Esophagus muscularis mucosa (tissue), 4 donors: Measurements from ENCODE around the gene PIEZO1. TPM values are rescaled to one million over a fixed set of nuclear protein-coding genes. Genes with fewer than 3 reads are reported as not detected.

Source experiments
- DNase-seq: peaks from one replicate; pipeline ENCODE4 v3.0.0-alpha.2; 2017; ENCODE audit errors: extremely low spot score
- H3K27ac ChIP-seq, 4 donors: fragments of 200-600 bp; sonication (generic); replicated peaks in 1 of 4; 1 replicate in 3 of 4; 2 replicates in 1 of 4; pipeline ENCODE4 v1.5.1; 2016 to 2019; ENCODE audit warnings: mild to moderate bottlenecking in 1 of 4
- H3K27me3 ChIP-seq, 4 donors: fragments of 200-600 bp; sonication (generic); one replicate each; pipeline versions ENCODE4 v1.5.1 to v1.6.0; 2016 to 2019
- H3K36me3 ChIP-seq, 4 donors: fragments of 200-600 bp; sonication (generic); one replicate each; pipeline ENCODE4 v1.5.1; 2016 to 2019
- H3K4me1 ChIP-seq, 4 donors: fragments of 200-600 bp; sonication (generic); one replicate each; pipeline ENCODE4 v1.5.1; 2016 to 2019
- H3K4me3 ChIP-seq, 4 donors: fragments of 200-600 bp; sonication (generic); 1 replicate in 2 of 4; 2 replicates in 2 of 4; pipeline ENCODE4 v1.5.1; 2016 to 2019; ENCODE audit warnings: mild to moderate bottlenecking in 4 of 4, moderate library complexity in 1 of 4
- H3K9me3 ChIP-seq, 4 donors: fragments of 200-600 bp; sonication (generic); 1 replicate in 3 of 4; 2 replicates in 1 of 4; pipeline ENCODE4 v1.5.1; 2016 to 2019
- EP300 ChIP-seq: sonication (generic); formaldehyde crosslinking; IDR thresholded peaks from one replicate; pipeline ENCODE4 v1.6.1; 2017; ENCODE audit warnings: antibody characterized with exemption
- POLR2A ChIP-seq: fragments of 450-650 bp; IDR thresholded peaks from one replicate; pipeline ENCODE4 v1.6.1; 2017; ENCODE audit warnings: antibody characterized with exemption, moderate library complexity, mild to moderate bottlenecking, low read depth
- POLR2AphosphoS5 ChIP-seq, 2 donors: sonication (generic); formaldehyde crosslinking; IDR thresholded peaks; one replicate each; pipeline ENCODE4 v1.6.1; 2017; ENCODE audit warnings: antibody characterized with exemption in 2 of 2
- WGBS: methylation state at CpG from one replicate; pipeline ENCODE4 v1.1.5; 2018; 5-methylcytosine and 5-hydroxymethylcytosine counted together
- intact Hi-C: fragments of 100-400 bp; cut with DNase I; formaldehyde crosslinking; loops from one replicate; pipeline ENCODE4 v1.15.1; 2023
- total RNA-seq, 4 donors: library from RNA; depleted of rRNA; stranded (reverse); fragments of >200 nt; gene quantifications; one replicate each; pipeline versions ENCODE4 v1.1.0 to v1.2.1, GENCODE V29; 2016
- TF ChIP-seq, protein P1 (sequence below), 3 experiments: fragments of 200-600 bp in 2 of 3; fragments of 450-650 bp in 1 of 3; sonication (generic) in 2 of 3; IDR thresholded peaks; one replicate each; pipeline ENCODE4 v1.5.1; 2017 to 2019; ENCODE audit warnings: antibody characterized with exemption in 3 of 3, mild to moderate bottlenecking in 2 of 3, moderate library complexity in 1 of 3

The PIEZO1 gene
- total RNA-seq, 4 donors from 2014 or later: 140 to 298 (median 182) TPM

DNA sequence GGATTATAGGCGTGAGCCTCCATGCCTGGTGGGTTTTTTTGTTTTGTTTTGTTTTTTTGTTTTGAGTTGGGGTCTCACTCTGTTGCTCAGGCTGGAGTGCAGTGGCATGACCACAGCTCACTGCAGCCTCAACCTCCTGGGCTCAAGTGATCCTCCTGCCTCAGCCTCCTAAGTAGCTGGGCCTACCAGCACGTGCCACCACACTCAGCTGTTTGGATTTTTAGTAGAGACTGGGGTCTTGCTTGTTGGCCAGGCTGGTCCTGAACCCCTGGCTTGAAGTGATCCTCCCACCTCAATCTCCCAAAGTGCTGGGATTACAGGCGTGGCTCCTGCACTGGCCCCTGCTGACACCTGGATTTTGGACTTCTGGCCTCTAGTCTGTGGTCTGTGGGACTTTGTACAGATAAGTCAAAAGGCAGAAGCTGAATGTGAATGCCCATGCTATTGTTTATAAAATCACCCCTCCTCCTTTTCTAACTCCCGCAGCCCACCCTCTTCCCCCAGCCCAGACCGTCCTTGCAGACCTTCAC is 104.4 kb downstream of the PIEZO1 start:
- intact Hi-C loops: no loop called here

DNA sequence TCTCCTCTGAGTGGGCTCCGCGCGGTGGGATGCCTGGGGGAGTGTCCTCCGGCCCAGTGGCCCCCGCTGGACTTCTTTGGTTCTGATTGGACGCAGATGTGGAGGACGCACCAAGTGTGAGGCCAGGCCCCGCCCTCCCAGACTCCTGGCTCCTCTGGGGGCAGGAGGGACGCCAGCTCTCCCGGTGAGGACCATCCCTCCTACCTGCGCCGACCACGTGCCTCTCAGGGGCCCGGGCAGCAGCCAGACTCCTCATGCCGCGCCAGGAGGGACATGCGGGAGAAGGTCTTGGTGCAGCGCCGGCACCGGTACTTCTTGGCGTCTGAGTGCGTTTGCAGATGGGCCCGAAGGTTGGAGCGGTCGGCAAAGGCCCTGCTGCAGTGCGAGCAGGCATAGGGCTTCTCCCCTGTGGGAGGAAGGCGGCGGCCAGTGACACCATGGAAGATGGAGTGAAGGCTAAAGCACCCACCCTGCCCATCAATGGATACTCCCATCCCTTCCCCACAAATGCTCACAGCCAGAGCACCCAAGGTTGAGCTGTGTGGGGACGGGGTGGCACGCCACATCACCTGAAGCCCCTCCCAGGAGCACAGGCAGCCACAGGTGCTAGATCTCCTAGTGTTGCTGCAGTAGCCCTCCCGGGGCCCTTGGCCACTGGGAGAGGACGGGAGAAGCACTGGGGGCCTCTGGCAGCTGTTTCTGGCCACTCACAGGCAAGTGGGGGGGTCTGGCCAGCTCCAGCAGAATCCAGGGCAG is 106.6 kb downstream of the PIEZO1 start:
- H3K27ac ChIP-seq: no peak overlapping the region
- no peak for DNase-seq
- H3K4me1 ChIP-seq: peaks cover 11 to 15% (median 13%) of the 10 kb centered on the region in 4 donors
- H3K36me3 ChIP-seq: peaks cover 0 to 8% (median 3%) of the 10 kb centered on the region in 4 donors
- TF ChIP-seq, protein P1, sequence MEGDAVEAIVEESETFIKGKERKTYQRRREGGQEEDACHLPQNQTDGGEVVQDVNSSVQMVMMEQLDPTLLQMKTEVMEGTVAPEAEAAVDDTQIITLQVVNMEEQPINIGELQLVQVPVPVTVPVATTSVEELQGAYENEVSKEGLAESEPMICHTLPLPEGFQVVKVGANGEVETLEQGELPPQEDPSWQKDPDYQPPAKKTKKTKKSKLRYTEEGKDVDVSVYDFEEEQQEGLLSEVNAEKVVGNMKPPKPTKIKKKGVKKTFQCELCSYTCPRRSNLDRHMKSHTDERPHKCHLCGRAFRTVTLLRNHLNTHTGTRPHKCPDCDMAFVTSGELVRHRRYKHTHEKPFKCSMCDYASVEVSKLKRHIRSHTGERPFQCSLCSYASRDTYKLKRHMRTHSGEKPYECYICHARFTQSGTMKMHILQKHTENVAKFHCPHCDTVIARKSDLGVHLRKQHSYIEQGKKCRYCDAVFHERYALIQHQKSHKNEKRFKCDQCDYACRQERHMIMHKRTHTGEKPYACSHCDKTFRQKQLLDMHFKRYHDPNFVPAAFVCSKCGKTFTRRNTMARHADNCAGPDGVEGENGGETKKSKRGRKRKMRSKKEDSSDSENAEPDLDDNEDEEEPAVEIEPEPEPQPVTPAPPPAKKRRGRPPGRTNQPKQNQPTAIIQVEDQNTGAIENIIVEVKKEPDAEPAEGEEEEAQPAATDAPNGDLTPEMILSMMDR (IDR thresholded peaks at IDR 0.05): no peak
- TF ChIP-seq POLR2AphosphoS5 (IDR thresholded peaks at IDR 0.05) (no peak), POLR2A (no peak), EP300 (no peak)
- intact Hi-C loops: no loop called here
- WGBS: 47% methylated on average over 10 of the region's 32 CpGs
- no peak overlapping the region for H3K4me3 ChIP-seq
- H3K27me3 ChIP-seq: peaks cover 0 to 50% (median 23%) of the 10 kb centered on the region in 4 donors
- H3K9me3 ChIP-seq: no peaks in the 10 kb centered on the region

More for the DNA sequence above, 104.4 kb downstream of the PIEZO1 start:
- no peak for DNase-seq
- Histone ChIP-seq H3K36me3 (no peaks in the 10 kb centered on the region), H3K27ac (no peak overlapping the region), H3K27me3 (peaks cover 0 to 73% (median 40%) of the 10 kb centered on the region in 4 donors), H3K4me1 (peaks cover 6 to 20% (median 16%) of the 10 kb centered on the region in 4 donors), H3K4me3 (no peak overlapping the region), H3K9me3 (no peaks in the 10 kb centered on the region)
- TF ChIP-seq POLR2A: no peak
- TF ChIP-seq, protein P1 (IDR thresholded peaks at IDR 0.05): no peak
- no peak for TF ChIP-seq EP300
- no peak for TF ChIP-seq POLR2AphosphoS5 (IDR thresholded peaks at IDR 0.05)
- WGBS: 82% methylated on average over 3 of the region's 5 CpGs

DNA sequence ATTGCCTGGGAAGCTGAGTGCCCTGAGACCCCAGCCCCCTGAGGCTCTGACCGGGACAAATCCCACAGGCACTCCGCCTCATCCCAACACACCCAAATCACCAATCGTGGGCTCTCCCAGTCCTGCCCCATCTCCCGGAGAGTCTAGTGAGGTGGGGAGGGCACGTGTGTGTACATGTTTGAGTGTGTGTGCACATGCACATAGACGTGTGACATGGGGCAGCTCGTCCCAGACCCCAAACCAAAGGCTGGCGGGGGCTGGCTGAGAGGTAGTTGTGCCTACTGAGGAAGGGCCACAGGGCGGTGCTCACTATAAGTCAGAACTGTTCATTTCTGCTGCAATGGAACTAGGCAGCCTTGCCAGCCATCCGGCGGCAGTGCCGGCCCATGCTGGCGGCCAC is 107.3 kb downstream of the PIEZO1 start:
- DNase-seq: no peak
- Histone ChIP-seq H3K36me3 (peaks cover 0 to 8% (median 3%) of the 10 kb centered on the region in 4 donors), H3K27me3 (peaks cover 0 to 44% (median 23%) of the 10 kb centered on the region in 4 donors), H3K9me3 (no peaks in the 10 kb centered on the region), H3K4me3 (no peak overlapping the region), H3K27ac (no peak overlapping the region), H3K4me1 (peaks cover 11 to 20% (median 13%) of the 10 kb centered on the region in 4 donors)
- intact Hi-C loops: no loop called here
- WGBS: 57% methylated on average over 9 of the region's 13 CpGs
- TF ChIP-seq, protein P1 (IDR thresholded peaks at IDR 0.05): no peak
- TF ChIP-seq POLR2A (no peak), POLR2AphosphoS5 (IDR thresholded peaks at IDR 0.05) (no peak)

DNA sequence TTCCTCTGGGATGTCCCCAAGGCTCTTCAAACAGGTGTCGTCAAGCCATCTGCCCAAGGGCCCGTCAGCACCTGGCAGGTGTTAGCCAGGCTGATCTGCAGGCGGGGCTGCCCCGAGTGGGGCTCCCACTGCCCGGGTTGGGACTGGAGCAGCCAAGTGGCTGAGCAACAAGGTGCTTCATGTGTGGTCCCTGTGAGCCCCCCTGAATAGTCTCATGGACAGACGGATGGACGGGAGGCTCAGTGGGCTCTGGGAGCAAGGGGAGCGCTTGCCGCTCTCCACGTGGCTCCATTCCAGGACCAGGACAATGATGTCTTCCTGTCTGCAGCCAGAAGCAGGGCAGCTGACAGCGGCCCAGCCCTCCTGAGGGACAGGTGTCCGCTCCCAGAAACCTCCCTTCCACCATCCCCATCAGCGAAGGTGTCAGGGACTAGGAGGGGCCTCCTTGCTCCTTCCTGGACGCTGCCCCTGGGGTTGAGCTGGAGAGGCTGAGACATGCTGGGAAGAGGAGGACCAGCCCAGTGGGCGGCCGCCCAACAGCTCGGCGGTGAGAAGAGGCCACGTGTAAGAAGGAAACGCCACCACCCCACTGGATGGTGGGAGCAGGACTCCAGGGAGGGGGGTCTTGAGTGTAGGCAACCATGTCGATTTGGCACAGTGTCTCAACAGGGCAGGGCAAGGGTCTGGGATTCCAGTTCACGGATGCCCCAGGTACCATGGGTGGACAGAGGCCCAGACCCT is 108.3 kb downstream of the PIEZO1 start:
- Histone ChIP-seq H3K36me3 (peaks cover 0 to 8% (median 3%) of the 10 kb centered on the region in 4 donors), H3K27me3 (peaks cover 0 to 36% (median 19%) of the 10 kb centered on the region in 4 donors), H3K9me3 (no peaks in the 10 kb centered on the region), H3K4me3 (no peak overlapping the region), H3K27ac (no peak overlapping the region), H3K4me1 (peaks cover 6 to 26% (median 10%) of the 10 kb centered on the region in 4 donors)
- 81% methylated on average over 15 of the region's 22 CpGs for WGBS
- TF ChIP-seq EP300 (no peak), POLR2A (no peak), POLR2AphosphoS5 (IDR thresholded peaks at IDR 0.05) (no peak)
- TF ChIP-seq, protein P1 (IDR thresholded peaks at IDR 0.05): no peak
- intact Hi-C loops: no loop called here
- DNase-seq: no peak
